Measurements from ENCODE around the gene CD79A. TPM values are rescaled to one million over a fixed set of nuclear protein-coding genes. Genes with fewer than 3 reads are reported as not detected.

Gene CD79A
- total RNA-seq, 1 experiment from 2014 or later: not detected

Other genes starting within 250 kb of the CD79A start
- not detected in 2 replicates for gene CEACAM7, start 189.0 kb upstream of the CD79A start, total RNA-seq (2014; rRNA removed; shearing (Covaris generic))
- not detected in 2 replicates for gene CEACAM5, start 168.7 kb upstream of the CD79A start, total RNA-seq (2014; rRNA removed; shearing (Covaris generic))
- not detected in 2 replicates for gene CEACAM6, start 121.7 kb upstream of the CD79A start, total RNA-seq (2014; rRNA removed; shearing (Covaris generic))
- gene CEACAM3, start 80.7 kb upstream of the CD79A start, total RNA-seq (2014; rRNA removed; shearing (Covaris generic)): not detected in 2 replicates
- 0.41 TPM in 1 of 2 replicates, not detected in the other for gene LYPD4, start 32.6 kb upstream of the CD79A start, total RNA-seq (2014; rRNA removed; shearing (Covaris generic))
- not detected in 2 replicates for gene DMRTC2, start 32.2 kb upstream of the CD79A start, total RNA-seq (2014; rRNA removed; shearing (Covaris generic))
- gene RPS19, start 17.0 kb upstream of the CD79A start, total RNA-seq (2014; rRNA removed; shearing (Covaris generic)): 1,641 and 1,922 TPM in 2 replicates
- gene ARHGEF1, start 5.9 kb downstream of the CD79A start, total RNA-seq (2014; rRNA removed; shearing (Covaris generic)): 14.5 and 15.9 TPM in 2 replicates
- not detected in 2 replicates for gene ERFL, start 51.2 kb downstream of the CD79A start, total RNA-seq (2014; rRNA removed; shearing (Covaris generic))
- 149 and 167 TPM in 2 replicates for gene RABAC1, start 82.0 kb downstream of the CD79A start, total RNA-seq (2014; rRNA removed; shearing (Covaris generic))
- 2.1 and 2.8 TPM in 2 replicates for gene ATP1A3, start 117.0 kb downstream of the CD79A start, total RNA-seq (2014; rRNA removed; shearing (Covaris generic))
- 0.12 TPM in 1 of 2 replicates, not detected in the other for gene GRIK5, start 192.9 kb downstream of the CD79A start, total RNA-seq (2014; rRNA removed; shearing (Covaris generic))
- gene ZNF574, start 198.9 kb downstream of the CD79A start, total RNA-seq (2014; rRNA removed; shearing (Covaris generic)): 11.8 and 15.8 TPM in 2 replicates